HL-60/S4 treated with phorbol 12-myristate 13-acetate at 8.2 ng/mL for 4 days and 3 days (cell line): ENCODE measurements around the gene FOXP1.

Source experiments
- in situ Hi-C: fragments of 300-500 bp; cut with MboI; formaldehyde crosslinking; loops from 2 replicates; pipeline ENCODE4 v1.15.0; 2022; ENCODE audit warnings: low sequenced_read_pairs

Gene FOXP1

DNA sequence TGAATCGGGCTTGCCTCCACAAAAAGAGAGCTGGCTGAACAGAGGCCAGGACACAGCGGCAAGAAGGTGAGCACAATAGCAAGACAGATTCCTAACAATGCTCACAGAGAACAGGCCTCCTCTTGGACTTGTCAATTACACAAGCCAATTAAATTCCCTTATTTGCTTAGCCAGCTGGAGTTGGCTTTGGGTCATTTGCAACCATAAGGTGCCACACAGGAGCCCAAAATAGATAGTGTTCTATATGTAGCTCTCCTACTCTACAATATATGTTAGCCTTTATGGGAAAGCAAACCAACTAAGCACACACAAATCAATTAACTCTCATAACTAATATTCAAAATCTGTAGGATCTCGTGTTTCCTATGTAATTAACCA, 335.6 kb downstream of the FOXP1 start:
- in situ Hi-C loops, result no loop called here

DNA sequence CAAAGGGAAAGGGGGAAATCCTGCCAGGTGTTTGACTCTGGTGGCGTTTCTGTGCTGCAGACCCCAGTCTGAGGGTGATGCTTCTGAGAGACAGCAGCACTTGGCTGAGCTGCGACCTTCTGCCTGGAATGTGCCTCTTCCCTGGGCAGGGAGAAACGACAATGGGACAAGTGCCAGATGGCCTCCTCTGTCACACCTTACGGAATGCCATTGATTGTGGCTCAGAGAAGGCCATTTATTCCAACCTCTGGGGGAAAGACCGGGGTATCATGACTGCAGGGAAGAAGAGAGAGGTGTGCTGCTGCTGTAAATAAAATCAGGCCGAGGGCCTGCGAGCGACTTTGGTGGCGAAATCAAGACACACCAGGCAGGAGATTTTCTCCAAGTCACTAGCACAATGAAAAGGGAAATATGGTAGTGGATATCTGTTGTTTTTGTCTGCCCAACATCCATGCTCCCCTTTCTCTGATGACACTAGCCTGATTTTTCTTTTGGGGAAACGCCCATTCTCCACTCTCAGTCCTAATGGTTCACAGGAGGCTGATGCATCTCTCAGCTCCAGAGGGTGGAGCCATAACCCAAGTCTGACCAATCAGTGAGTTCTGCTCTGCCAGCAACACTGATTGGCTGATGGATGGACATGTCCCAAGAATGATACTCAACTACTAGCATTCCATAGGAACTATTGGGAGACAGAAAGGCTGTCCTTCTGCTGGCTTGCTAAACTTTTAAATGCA, 336.1 kb downstream of the FOXP1 start:
- in situ Hi-C loops, result no loop called here

DNA sequence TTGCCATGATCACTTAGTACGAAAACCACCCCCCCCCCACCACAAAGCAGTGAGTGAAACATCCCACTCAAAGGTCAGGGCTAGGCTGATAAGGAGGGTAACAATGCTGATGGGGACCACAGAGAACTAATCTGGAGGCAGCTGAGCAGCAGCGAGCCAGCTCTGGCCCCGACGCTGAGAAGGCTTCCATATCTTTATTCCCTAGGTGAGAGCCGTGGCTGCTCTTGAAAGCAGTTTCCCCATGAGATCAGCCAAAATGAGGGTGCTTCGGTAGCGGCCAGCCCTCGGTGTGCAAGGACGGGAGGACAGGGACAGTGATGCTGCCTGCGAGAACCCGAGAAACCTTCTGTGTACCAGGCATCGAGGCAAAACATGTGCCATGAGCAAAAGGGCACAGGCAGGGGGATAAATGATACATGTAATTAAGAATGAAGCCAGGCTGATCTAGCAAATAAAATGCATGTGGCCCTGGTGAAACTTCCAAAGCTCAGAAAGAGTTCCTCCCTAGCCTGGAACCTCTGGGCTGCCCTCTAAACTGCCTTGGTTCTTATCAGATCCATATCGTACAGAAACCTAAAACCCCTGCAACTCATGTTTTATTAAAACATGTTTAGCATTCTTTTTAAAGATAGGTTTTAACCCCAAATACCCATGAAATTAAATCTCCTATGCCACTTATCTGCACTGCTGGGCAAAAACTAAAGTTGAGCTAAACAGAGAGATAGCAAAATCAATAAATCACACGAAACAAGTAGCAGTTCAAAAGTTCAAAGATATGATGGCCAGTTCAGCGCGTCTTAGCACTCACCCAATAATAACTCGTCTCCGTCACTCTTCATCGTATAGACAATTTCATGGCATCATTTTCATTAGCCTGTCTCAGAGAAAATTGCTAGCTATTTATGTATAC, 337.3 kb downstream of the FOXP1 start:
- in situ Hi-C loops, result no loop called here

DNA sequence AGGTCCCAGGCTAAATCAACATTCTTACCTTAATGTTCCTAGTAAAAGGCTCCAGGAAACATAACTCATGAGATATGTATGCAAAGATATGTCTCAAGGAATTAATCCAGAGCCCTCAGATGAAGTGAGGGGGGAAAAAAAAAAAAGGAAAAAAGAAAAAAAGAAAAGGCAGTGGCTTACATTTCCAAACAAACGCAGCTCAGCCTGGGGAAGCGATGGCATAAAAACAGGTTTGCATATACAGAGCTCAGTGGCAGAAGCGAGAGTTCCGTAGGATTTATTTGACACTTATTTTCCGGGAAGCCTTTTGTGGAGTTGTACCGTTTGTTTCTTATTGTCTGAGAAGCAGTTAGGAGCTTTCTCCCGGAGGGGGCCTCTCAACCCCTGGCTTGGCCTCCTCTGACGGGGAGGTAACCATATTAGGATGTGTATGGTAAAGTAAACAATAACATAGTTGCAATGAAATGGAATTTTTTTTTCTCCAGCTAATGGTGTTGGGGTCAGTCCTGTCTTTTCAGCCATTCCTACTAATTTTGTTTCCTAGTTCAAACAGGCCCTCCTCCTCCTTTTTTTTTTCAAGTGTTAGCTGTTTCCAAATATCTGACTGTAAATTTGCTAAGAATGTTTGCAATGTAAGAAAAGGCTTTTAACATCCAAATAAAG, 338.6 kb downstream of the FOXP1 start:
- in situ Hi-C loops, result no loop called here

DNA sequence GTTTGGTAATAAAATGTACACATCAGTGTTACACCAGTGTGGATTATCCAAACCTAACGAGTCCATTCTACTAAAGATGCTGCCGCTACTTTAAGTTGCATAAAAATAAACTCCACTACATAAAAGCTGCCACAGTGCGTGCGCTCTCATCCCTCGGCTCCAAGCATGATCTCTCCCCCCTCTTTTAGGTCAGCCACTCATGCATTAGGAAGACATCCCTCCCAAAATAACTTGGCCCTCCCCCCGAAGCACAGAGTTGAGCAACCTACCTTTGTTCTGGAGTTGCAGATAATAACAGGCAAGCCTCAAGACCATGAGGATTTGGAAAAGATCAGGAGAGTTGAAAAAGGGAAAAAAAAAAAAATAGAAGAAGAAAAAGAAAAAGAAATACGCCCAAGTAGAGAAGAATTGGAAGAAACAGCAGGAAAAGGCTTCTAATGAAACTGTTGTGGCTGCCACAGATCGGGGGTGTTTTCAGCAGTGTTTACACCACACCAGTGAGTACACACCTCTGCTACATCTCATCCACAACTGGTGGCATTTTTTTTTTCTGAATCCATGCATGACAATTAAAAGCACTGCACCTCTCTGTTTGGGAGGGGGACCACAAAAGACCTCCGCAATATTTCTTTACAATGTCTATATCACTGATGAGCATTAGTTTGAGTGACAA, 339.2 kb downstream of the FOXP1 start:
- in situ Hi-C loops, result no loop called here

DNA sequence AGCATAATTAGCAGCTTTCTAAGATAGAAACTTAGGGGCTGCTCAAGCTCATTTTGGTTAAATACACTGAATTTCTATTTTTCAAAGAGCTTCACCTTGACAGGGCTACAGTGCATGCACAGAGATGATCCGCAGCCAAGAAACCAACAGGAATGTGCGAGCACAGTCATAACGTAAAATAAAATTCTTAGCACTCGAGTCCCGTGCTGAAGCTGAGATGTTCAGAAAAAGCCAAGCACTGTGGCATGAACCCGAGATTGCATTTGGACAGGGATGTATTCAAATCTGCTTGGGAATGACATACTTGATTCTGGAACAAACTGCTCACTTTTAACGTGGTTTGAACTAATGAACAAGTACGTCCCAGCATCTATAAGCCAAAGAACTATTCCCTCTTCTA, 340.3 kb downstream of the FOXP1 start:
- in situ Hi-C loops, result no loop called here

DNA sequence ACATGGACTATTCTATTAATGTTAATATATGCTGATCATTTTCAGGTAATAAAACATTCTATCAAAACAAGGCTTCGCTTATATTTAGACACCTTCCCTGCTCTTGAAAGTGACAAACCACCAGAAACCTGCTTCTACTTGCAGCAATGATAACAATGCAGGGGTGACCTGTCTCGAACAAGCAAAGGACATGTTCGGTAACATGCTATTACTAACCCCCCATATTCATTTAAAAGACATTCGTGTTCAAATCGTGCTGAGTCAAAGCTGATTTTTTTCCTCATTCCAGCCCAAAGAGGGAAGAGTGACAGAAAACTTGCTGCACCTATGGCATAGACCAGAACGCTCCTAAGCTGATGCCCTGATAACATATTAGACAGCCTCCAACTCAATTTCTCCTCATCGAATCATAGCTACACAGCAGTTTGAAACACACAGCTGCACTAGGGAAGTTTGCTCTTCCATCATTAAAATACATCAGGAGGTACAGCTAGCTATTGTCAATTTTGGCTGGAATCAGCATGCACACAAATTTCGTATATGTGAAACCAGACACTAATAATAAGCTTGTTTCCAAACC, 341.5 kb downstream of the FOXP1 start:
- in situ Hi-C loops, result no loop called here

DNA sequence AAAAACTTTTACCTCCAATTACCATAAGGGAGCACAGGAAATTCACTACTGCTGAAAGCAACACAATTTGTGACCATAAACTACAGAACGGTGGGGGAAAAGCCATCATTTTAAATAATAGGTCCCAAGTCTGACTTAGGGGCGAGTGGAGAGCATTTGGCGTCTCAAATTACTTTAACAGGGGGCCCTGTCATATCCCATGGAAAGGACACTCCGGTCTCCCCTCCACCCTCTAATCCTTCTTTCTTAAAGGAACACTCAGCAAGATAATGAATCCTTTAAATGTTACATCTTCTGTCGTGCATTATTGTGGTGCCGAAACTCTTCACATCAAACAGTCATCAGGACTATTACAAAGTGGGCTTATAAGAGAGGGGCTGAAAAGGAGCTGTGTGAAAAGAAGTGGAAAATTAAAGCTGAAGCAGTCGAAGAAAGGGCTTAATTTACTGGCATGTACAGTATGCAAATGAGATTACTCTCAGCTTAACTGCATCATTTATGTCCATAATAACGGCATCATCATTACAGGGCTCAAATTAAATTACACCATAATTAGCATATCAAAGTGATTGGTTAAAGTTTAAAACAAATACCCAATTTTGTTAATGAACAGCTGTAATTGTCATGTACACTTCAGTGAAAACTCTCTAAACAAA, 342.2 kb downstream of the FOXP1 start:
- in situ Hi-C loops, result no loop called here

DNA sequence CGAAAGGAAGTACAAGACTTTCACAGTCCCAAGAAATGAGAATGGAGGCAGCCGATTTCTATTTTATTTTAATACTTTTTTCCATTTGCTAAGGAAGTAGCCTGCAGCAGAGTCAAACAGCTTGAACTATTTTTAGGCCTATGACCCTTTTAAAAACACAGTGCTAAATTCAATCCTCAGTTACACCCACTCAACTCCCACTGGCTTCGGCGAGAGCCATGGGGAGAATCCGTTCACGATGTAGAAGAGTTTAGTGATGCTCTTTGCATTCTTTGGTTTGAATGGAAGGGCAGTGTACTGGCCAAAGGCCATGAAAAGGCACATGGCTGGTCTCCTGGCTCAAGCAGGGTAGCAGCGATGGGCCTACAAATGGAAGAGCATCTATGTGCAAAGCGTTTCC, 343.5 kb downstream of the FOXP1 start:
- in situ Hi-C loops, result no loop called here

DNA sequence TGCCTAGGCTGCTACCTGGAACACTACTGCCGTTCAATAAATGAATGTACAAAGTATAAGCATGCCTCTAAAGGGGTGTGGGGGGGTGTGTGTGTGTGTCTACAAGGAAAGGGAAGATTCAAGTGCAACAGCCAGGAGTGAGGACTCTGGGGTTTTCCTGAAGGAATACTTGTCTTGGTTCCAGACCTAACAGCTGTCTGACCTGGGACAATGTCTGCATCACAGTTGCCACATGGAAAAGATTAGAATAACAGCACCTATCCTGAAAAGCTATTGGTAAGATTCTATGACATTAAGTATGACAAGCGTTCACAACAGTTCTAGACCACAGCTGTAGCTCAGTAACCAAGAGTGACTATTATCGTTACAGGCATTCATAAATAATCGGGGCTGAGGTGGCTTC, 345.2 kb downstream of the FOXP1 start:
- in situ Hi-C loops, result no loop called here

DNA sequence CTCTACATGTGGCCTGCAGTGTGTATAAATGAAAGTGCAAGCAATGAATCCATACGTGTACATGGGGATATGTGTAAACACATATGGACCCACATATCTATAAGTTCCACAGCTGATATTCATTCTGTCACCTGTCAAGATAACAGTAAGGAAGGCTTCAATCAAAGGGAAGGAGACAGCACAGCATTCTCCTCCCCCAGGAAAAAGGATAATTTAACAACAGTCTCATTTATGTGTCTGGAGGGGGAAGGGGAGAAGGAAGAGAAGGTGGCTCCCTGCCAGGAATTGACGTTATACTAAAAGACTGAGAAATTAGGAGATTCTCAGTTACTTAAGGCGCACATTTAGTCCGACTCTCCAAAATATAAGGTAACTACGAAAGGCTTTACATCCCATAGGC, 345.9 kb downstream of the FOXP1 start:
- in situ Hi-C loops, result no loop called here

DNA sequence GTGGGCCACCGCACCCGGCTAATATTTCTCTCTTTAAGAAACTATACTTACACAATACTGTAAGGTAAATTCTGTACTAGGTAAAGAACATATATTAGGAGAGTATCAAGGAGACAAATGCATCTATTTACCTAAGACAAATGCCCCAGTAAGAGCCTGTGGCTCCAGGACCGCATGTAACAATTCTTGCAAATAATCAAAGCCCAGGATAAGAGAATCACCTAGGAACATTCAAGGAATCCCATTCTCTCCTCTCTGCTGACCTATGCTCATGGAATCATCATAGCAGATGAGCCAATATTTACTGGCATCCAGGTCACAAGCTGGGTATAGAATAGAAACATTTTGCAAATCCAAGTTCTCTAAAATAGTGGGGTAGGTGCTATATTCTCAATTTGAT, 347.7 kb downstream of the FOXP1 start:
- in situ Hi-C loops, result no loop called here

DNA sequence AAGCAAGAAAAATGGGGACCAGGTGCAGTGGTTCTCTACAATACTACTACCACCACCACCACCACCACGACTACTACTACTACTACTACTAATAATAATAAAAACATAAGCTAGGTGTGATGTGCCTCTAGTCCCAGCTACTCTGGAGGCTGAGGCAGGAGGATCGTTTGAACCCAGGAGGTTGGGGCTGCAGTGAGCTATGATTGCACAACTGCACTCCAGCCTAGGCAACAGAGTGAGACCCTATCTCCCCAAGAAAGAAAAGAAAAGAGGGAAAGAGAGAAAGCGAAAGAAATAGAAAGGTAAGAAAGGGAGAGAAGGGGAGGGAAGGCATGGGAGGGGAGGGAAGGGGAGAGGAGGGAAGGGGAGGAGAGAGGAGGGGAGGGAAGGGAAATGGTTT, 350.6 kb downstream of the FOXP1 start:
- in situ Hi-C loops, result no loop called here

DNA sequence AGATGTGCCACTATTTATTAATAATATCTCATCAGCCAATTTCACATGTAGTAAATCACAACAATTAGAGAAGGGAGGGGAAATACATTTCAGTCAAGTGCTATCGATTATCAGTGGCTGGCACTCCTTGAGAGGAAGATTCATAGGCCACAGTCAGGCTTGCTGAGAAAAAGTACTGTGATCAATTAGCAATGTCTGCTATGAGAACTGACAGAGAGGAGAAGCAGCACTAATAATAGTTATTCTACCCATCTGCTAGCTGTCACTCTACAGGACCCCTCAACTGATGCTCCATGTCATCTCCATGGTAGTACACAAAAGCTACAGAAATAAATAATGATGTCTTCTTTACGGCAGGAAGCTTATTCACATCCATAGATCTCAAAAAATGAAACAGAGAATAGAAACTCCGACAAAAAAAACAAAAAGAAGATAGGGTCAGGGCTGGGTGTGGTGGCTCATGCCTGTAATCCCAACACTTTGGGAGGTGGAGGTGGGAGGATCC, 351.3 kb downstream of the FOXP1 start:
- in situ Hi-C loops, result no loop called here

DNA sequence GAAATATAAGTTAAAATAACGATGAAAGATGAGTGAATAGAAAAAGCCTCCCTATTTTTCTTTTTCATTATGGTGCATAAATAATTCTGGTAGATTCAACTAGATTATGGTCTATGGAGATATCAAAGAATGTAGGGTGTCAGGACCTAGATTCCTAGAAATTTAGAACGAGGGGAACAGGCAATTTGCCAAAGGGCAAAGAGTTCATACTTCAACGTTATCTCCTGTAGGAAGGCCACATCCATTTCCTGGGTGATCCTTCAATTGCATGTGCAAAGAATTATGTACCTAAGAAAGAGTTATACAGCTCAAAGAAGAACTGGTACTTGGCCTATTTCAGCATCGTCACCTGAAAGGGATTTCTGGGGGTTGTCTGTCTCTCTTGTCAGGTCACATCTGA, 351.8 kb downstream of the FOXP1 start:
- in situ Hi-C loops, result no loop called here

DNA sequence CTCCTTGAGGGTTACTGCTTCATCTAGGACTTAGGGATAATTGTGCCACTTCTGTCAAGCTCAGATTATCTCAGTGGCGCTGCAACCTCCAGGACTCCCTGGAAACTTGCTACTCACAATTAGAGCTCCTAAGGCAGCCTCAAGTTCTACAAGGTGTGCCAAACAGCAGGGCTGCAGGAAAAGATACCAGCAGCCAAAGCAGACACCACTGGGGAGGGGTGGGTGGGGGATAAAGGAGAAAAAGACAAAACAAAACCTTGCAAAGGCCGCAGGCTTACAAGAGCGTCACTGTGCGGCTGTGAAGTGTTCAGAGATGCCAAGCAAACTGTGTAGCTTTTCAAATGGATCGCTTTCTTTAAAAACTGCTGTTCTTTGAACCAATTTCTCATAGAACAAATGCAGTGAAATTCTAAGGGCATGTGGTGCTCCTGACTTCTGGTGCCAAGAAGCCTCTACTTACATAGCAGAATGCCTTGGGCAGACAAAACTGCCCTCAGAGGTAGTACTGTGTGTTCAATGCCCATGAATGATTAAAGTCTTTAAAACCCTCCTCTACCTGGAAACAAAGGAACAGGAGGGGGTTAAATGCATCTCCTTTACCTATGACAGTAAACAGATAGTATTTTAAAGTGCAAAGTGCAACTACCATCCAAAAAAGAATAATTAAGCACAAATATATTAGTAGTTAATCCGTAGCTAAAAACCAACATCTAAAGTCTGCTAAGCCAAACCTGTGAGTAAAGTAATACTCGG, 353.4 kb downstream of the FOXP1 start:
- in situ Hi-C loops, result no loop called here

DNA sequence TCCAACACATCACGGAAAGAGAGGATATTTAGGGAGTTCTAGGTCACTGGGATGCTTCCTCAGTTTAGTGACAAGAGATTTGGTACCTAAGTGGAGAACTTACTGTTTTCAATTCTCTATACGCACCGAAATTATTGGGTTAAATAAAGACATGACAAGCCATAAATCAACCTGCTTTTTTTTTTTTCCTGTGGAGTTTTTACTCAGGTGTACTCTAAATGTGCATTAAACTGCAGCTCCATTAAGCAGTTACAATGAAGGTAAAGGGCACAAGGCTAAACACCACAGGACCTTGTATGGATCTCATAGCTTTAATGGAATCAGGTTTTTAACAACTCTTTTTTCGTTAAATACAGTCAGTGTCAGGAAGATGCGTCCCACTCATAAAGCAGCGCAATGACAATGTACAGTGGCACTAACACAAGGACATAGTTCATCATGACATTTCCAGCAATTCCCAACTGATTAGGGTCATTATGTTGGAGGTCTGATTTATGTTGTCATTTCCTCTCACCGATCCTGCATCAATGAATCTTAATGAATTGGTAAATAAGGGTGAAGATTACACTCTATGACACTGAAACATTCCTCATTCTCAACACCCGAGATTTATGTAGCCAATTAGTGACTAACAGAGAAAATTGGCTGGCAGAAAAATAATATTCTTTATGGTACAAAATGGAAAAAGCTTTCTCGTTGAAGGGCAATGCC, 355.2 kb downstream of the FOXP1 start:
- in situ Hi-C loops, result no loop called here

DNA sequence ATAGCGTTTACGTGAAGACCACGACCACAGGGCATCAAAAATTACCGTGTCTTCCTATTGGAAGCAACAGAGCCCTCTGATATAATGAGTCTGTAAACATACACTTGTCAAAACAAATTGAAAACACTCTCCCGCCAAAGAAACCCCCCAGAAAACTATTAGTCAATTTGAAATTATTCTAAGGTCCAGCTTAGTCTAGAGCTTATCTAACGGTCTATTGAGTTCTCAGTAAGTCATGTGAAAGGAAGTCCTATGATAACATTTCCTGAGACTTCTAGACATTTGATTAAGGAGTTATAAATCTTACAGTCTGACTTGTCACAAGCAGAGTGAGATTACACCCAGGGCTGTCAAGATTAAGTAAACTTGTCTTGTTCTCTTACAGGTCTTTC, 356.3 kb downstream of the FOXP1 start:
- in situ Hi-C loops, result no loop called here
